HCT116 (cell line): ENCODE results near the gene ARF1. TPM values are rescaled to one million over a fixed set of nuclear protein-coding genes. Genes with fewer than 3 reads are reported as not detected.

Experiments
- ATAC-seq: fragments of 200-7000 bp; cut with Tn5 transposase; 2 replicates; pipeline ENCODE4 v1.9.1; 2020; ENCODE audit warnings: mild to moderate bottlenecking, moderate library complexity
- BruUV-seq: library from RNA; stranded (reverse); fragments of 400-500 nt; replicated peaks from 2 replicates; lab custom pipeline; 2021; lab: Mats Ljungman, UMichigan
- CTCF ChIA-PET: fragments of 300-600 bp; sonication (Branson Sonifier 250); formaldehyde crosslinking; loops from one replicate; lab custom pipeline; 2021; ENCODE audit warnings: antibody characterized with exemption; lab: Charles Lee
- POLR2A ChIA-PET: fragments of 300-600, 350-600 bp; sonication (Branson Sonifier 250); formaldehyde crosslinking; loops from one replicate; lab custom pipeline; 2021; ENCODE audit warnings: antibody characterized with exemption; lab: Charles Lee
- RAD21 ChIA-PET, 2 experiments: fragments of 300-600 bp; sonication (Branson Sonifier 250); formaldehyde crosslinking; loops; one replicate each; lab custom pipeline; 2023; ENCODE audit warnings: low total read pairs in 2 of 2; ENCODE audit not compliant: uncharacterized antibody in 2 of 2, unreplicated experiment in 2 of 2, low non-redundant PET in 1 of 2; lab: Charles Lee
- DNase-seq: peaks from one replicate; pipeline ENCODE4 v3.0.0-alpha.2; 2010; ENCODE audit warnings: low read depth, low spot score
- H2AFZ ChIP-seq: fragments of 200-600 bp; shearing (Covaris generic), sonication (generic); 2 replicates; pipeline ENCODE4 v1.6.1; 2017; ENCODE audit warnings: low read depth, mixed run types, mixed read lengths, antibody characterized with exemption, low read length; ENCODE audit not compliant: poor library complexity, severe bottlenecking
- H3K27ac ChIP-seq: 2 replicates; pipeline ENCODE4 v1.5.1; 2012; ENCODE audit warnings: low read depth, low read length
- H3K27me3 ChIP-seq: fragments of 200-600 bp; sonication (generic); 2 replicates; pipeline ENCODE4 v1.6.1; 2016; ENCODE audit warnings: mixed run types, low read length, mixed read lengths; ENCODE audit not compliant: insufficient read depth
- H3K36me3 ChIP-seq, 2 experiments: fragments of 200-500 bp in 1 of 2; fragments of 200-600 bp in 1 of 2; sonication (Bioruptor generic) in 1 of 2; sonication (generic) in 1 of 2; 2 replicates each; pipeline versions ENCODE4 v1.5.1 to v1.6.1; 2014 to 2016; ENCODE audit warnings: low read length in 2 of 2, inconsistent platforms in 1 of 2, mixed read lengths in 1 of 2, mixed run types in 1 of 2; ENCODE audit not compliant: insufficient read depth in 2 of 2, control insufficient read depth in 1 of 2
- H3K4me1 ChIP-seq, 2 experiments: fragments of 200-600 bp in 1 of 2; sonication (generic) in 1 of 2; 2 replicates each; pipeline versions ENCODE4 v1.5.1 to v1.6.1; 2012 to 2017; ENCODE audit warnings: low read length in 2 of 2, inconsistent platforms in 1 of 2, mild to moderate bottlenecking in 1 of 2, mixed read lengths in 1 of 2, mixed run types in 1 of 2, moderate library complexity in 1 of 2; ENCODE audit not compliant: insufficient read depth in 2 of 2, control insufficient read depth in 1 of 2
- H3K4me2 ChIP-seq: fragments of 200-600 bp; sonication (generic); 2 replicates; pipeline ENCODE4 v1.6.1; 2017; ENCODE audit warnings: mixed run types, low read length, mixed read lengths
- H3K4me3 ChIP-seq, 2 experiments: fragments of 200-600 bp in 1 of 2; sonication (generic) in 1 of 2; replicated peaks in 1 of 2; 2 replicates each; pipeline ENCODE4 v1.5.1; 2011 to 2016; ENCODE audit warnings: low read length in 2 of 2, control low read depth in 1 of 2, low read depth in 1 of 2, mild to moderate bottlenecking in 1 of 2, mixed read lengths in 1 of 2, mixed run types in 1 of 2
- H3K79me2 ChIP-seq: fragments of 200-600 bp; sonication (generic); 2 replicates; pipeline ENCODE4 v1.6.1; 2017; ENCODE audit warnings: mild to moderate bottlenecking, mixed run types, low read length, moderate library complexity, mixed read lengths; ENCODE audit not compliant: insufficient read depth
- H3K9ac ChIP-seq: fragments of 200-600 bp; sonication (generic); 2 replicates; pipeline ENCODE4 v1.6.1; 2016; ENCODE audit warnings: low read length, mixed read lengths
- H3K9me2 ChIP-seq: fragments of 200-600 bp; sonication (generic), shearing (Covaris generic); 2 replicates; pipeline ENCODE4 v1.6.1; 2017; ENCODE audit warnings: mixed run types, mild to moderate bottlenecking, moderate library complexity; ENCODE audit not compliant: insufficient read depth
- H3K9me3 ChIP-seq, 2 experiments: fragments of 200-500 bp in 1 of 2; fragments of 200-600 bp in 1 of 2; sonication (Bioruptor generic) in 1 of 2; sonication (generic) in 1 of 2; 2 replicates each; pipeline ENCODE4 v1.6.1; 2014 to 2017; ENCODE audit warnings: low read length in 2 of 2, mixed read lengths in 2 of 2, inconsistent platforms in 1 of 2, low read depth in 1 of 2, mild to moderate bottlenecking in 1 of 2, mixed run types in 1 of 2, moderate library complexity in 1 of 2; ENCODE audit not compliant: control insufficient read depth in 1 of 2, insufficient read depth in 1 of 2
- H4K20me1 ChIP-seq: fragments of 200-600 bp; sonication (generic), shearing (Covaris generic); 2 replicates; pipeline ENCODE4 v1.6.1; 2017; ENCODE audit warnings: mixed run types, mild to moderate bottlenecking, moderate library complexity; ENCODE audit not compliant: insufficient read depth
- ATF3 ChIP-seq: IDR thresholded peaks from 2 replicates; pipeline ENCODE4 v1.6.1; 2012
- CBX3 ChIP-seq: IDR thresholded peaks from 2 replicates; pipeline ENCODE4 v1.6.1; 2012; ENCODE audit warnings: low read depth
- EZH2phosphoT487 ChIP-seq: fragments of 200-600 bp; IDR thresholded peaks from 2 replicates; pipeline ENCODE4 v1.6.1; 2018; ENCODE audit warnings: antibody characterized with exemption, borderline replicate concordance
- intact Hi-C: fragments of 100-400 bp; cut with micrococcal nuclease; formaldehyde crosslinking; loops from 2 replicates; pipeline ENCODE4 v1.10.0; 2022
- total RNA-seq: library from RNA; stranded (reverse); gene quantifications from one replicate; pipeline ENCODE4 v1.2.1, GENCODE V29; 2021; ENCODE audit not compliant: unreplicated experiment

Gene ARF1
- total RNA-seq, 1 experiment from 2014 or later: 394 TPM

GRCh38 chr1:228114827-228115226, 32.3 kb downstream of the ARF1 start:
- no peaks in the 10 kb centered on the region for H3K36me3 ChIP-seq
- ChIA-PET RAD21 (no interaction called here), CTCF (no interaction called here), POLR2A (no interaction called here)
- no peak for TF ChIP-seq EZH2phosphoT487
- no peak overlapping the region for H2AFZ ChIP-seq
- peaks cover 0 to 5% of the 10 kb centered on the region in 2 experiments; a peak in 2 of 4 replicates for H3K9me3 ChIP-seq
- H3K9ac ChIP-seq: no peak overlapping the region
- intact Hi-C loops: no loop called here
- no peaks in the 10 kb centered on the region for H4K20me1 ChIP-seq
- DNase-seq (no peak), ATAC-seq (no peak)
- no peak overlapping the region for H3K4me2 ChIP-seq
- peaks cover 2% of the 10 kb centered on the region; the same call in 1 of the 2 replicates for H3K79me2 ChIP-seq
- H3K4me3 ChIP-seq: no peak overlapping the region
- no peak overlapping the region for H3K27ac ChIP-seq
- BruUV-seq: no TSS peak
- no peaks in the 10 kb centered on the region for H3K27me3 ChIP-seq
- no peaks in the 10 kb centered on the region for H3K9me2 ChIP-seq
- peaks cover 0 to 7% of the 10 kb centered on the region in 2 experiments; a peak in 2 of 4 replicates for H3K4me1 ChIP-seq

GRCh38 chr1:228117335-228117734, 34.8 kb downstream of the ARF1 start:
- Histone ChIP-seq H3K9ac (no peak overlapping the region), H3K27ac (no peak overlapping the region), H3K4me3 (no peak overlapping the region), H3K36me3 (no peaks in the 10 kb centered on the region)
- no peak for ATAC-seq
- TF ChIP-seq CBX3: no peak
- TF ChIP-seq, all 23 proteins: peak for 0
- no TSS peak for BruUV-seq
- Histone ChIP-seq H3K27me3 (no peaks in the 10 kb centered on the region), H3K9me3 (peaks cover 0 to 5% of the 10 kb centered on the region in 2 experiments; a peak in 2 of 4 replicates), H2AFZ (no peak overlapping the region), H3K79me2 (no peaks in the 10 kb centered on the region), H3K9me2 (no peaks in the 10 kb centered on the region), H4K20me1 (no peaks in the 10 kb centered on the region), H3K4me1 (no peaks in the 10 kb centered on the region), H3K4me2 (no peak overlapping the region)
- CTCF ChIA-PET: no interaction called here
- DNase-seq: no peak
- intact Hi-C loops: no loop called here
- RAD21 ChIA-PET: no interaction called here
- POLR2A ChIA-PET: no interaction called here

GRCh38 chr1:228118040-228118439, 35.5 kb downstream of the ARF1 start:
- DNase-seq: no peak
- no peak for ATAC-seq
- Histone ChIP-seq H3K36me3 (no peaks in the 10 kb centered on the region), H3K4me3 (no peak overlapping the region), H3K79me2 (no peaks in the 10 kb centered on the region), H3K9me2 (no peaks in the 10 kb centered on the region), H3K9me3 (peaks cover 0 to 5% of the 10 kb centered on the region in 2 experiments; a peak in 2 of 4 replicates), H3K4me2 (no peak overlapping the region), H3K27ac (no peak overlapping the region), H3K9ac (no peak overlapping the region), H3K27me3 (no peaks in the 10 kb centered on the region), H2AFZ (no peak overlapping the region), H4K20me1 (no peaks in the 10 kb centered on the region), H3K4me1 (no peaks in the 10 kb centered on the region)
- intact Hi-C loops: no loop called here
- ChIA-PET RAD21 (no interaction called here), POLR2A (no interaction called here), CTCF (no interaction called here)
- TF ChIP-seq ATF3 (no peak), CBX3 (peak; percentile 67; the same call in 1 of the 2 replicates)
- BruUV-seq: no TSS peak
